Measurements from ENCODE around the gene MRPL28.
A peak's percentile ranks its signal among the peaks of the same experiment; 100 is the strongest.
"Not testable (repeated sequence)": the region's sequence is repeated elsewhere in the genome, so short reads cannot be mapped to it uniquely, and the experiment has no call there.

The MRPL28 gene

GRCh38 chr16:359067-359763, 11.1 kb downstream of the MRPL28 start:
- DNase-seq: no peak

- DNase-seq: no peak
Observed at GRCh38 chr16:356741-357140, 13.6 kb downstream of the MRPL28 start.

- no peak for DNase-seq
Observed at GRCh38 chr16:354971-355461, 15.3 kb downstream of the MRPL28 start.

GRCh38 chr16:354291-354881, 16.0 kb downstream of the MRPL28 start:
- DNase-seq: no peak

DNA sequence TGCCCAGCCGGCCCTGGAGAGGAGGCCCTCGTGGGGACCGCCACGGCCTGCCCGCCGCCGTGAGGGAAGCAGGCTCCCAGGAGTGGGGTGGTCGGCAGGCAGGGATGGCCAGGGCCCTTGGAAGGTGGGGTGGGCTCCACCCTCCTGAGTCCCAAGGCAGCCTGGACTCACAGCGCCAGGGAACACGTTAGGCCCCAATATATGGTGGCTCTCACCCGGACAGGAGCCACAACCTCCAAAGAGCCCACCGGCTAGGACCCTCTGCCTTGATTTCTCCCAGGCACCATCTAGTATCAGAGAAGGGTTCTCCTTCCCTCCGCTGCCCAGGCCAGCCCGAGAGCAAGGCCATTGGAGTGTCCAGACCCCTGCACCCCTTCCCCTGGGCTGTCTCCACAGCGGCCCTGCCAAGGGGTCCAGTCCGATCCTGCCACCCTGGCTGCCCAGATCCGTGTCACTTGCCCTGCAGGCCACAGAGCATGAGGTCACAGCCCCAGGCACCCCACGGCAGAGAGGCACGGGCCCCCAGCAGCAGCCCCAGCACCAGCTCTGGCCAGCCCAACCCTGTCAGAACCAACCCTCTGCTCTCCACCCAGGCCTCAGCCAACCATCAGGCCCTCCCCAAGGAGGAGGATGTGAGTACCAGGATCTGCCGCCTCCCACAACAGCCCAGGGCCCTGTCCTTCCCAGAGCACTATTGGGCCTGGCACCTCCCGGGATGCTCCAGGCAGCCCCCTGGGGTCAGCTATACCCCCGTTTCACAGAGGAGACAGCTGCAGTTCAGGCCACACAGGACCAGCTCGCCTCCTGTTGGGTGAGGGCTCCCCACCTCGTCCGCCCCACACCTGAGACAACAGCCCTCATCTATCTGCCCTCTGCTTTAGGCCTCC, 16.7 kb downstream of the MRPL28 start:
- DNase-seq: no peak

GRCh38 chr16:352547-353403, 17.6 kb downstream of the MRPL28 start, which contains the start of gene AXIN1:
AXIN1 (minus strand) TSS chr16:352723; CDS start chr16:347025, 5,698 bp downstream.
- peak; percentile 100 for DNase-seq

GRCh38 chr16:351804-352520, 18.4 kb downstream of the MRPL28 start:
- peak; percentile 48 for DNase-seq

GRCh38 chr16:350203-350602, 20.1 kb downstream of the MRPL28 start:
- DNase-seq: no peak

GRCh38 chr16:349211-349610, 21.1 kb downstream of the MRPL28 start:
- no peak for DNase-seq

DNA sequence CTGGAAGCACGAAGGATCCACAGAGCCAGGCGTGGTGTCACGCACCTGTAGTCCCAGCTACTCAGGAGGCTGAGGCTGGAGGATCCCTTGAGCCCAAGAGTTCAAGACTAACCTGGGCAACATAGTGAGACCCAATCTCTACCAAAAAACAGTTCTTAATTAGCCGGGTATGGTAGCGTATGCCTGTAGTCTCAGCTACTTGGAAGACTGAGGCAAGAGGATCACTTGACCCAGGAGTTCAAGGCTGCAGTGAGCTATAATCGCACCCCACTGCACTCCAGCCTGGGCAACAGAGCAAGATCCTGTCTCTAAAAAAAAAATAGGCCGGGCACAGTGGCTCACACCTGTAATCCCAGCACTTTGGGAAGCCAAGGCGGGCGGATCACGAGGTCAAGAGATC, 21.8 kb downstream of the MRPL28 start:
- DNase-seq: not testable (repeated sequence)

DNA sequence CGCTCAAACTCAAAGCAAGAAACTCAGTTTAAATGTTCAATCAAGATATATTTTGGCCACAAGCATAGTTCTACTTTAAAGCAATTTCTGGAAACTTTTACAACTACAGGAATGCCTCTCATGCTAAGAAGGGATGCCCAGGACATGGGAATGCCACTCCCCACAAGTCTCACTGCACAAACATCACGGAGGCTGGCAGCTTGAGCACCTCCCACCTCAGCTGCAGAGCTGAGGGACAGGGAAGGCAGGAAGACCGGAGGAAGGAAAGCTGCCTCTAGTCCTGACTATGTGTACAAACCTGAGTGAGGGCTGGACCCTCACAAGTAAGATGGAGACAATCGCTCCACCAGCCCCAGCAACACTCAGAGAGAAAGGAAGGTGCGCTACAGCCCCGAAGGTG, 23.1 kb downstream of the MRPL28 start:
- DNase-seq: no peak

GRCh38 chr16:346587-346986, 23.8 kb downstream of the MRPL28 start:
- DNase-seq: no peak

- no peak for DNase-seq
Observed at GRCh38 chr16:345772-346171, 24.6 kb downstream of the MRPL28 start.

DNA sequence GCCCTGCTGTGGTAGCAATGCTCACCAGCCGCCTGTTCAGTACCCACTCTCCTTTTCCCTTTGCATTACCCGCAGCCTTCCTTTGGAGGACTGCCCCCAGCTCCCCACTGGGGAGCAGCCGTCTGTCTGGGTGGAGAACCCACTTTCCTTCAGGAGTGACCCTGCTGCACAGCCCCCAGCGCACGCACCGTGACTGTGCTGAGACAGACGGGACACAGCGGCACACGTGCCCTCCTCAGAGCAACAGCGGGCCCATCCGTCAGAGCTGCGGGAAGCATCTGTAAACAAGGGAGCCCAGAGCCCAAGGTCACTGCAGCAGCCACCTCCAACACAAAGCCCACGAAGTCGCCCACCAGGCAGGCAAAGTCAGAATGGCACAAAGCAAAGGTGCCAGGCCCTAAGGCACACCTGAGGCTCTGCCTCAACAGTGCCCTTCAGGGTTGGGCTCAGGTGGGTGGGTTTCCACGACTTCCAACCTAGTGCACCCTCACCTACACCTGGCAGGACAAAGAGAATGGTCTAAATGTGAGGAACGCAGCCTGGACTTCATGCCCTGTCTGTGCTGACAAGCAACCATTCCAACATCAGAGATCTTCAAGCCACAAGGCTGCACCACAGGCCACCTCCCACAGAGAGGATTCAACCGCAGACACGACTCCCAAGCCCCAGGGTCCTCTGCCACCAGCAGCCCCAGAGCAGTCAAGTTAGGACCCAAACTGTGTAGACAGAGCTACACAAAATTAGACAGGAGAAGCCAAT, 27.7 kb downstream of the MRPL28 start:
- DNase-seq: no peak

GRCh38 chr16:341974-342336, 28.4 kb downstream of the MRPL28 start:
- not testable (repeated sequence) for DNase-seq

- not testable (repeated sequence) for DNase-seq
Observed at GRCh38 chr16:341095-341973, 29.0 kb downstream of the MRPL28 start.

DNA sequence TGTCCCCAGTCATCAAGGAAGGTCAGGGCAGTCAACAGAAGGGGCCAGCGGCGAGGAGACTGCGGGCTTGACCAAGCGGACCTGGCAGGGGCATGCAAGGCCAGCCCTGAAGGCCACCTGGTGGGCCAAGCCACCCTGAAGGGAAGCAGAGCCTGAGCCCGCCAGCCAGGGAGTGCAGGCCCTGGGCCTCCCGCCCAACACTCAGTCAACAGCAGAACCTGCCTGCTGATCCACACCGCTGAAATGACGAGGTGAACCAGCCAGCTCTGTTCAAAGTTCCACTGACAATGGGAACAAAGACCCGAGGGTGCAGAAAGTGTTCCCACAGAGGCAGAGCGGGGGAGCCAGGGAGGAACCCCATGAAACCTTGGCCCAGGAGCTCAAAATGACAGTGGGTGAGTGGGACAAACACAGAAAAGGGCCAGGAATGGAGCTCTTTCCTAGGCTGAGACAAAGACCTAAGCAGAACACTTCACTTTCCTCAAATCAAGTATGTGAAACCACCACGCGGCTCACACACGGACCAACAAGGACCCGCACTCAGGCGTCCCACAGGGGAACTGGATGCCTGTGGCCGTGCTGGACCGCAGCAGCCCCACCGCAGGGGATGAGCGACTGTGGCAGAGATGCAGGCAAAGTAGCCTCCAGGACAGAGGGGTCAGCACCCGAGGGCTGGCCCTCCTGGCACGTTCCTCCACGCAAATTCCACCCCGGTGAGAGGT, 29.8 kb downstream of the MRPL28 start:
- no peak for DNase-seq

DNA sequence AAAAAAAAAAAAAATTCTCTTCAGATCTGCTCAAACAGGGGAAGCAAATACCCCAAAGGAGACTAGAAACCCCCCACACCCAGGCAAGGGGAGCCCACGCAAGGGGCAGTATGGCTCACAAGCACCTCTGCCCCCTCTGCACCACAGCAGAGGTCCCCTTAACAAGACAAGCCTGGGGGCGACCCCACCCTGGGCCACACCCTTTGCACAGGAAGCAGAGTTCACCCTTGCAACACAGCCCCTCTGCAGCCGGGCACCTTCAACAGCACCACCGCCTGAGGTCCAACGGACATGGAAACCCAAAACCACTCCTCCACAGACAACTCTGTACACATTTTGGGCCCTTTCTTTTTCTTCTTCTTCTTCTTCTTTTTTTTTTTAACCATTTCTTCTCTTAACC, 30.7 kb downstream of the MRPL28 start:
- DNase-seq: no peak

DNA sequence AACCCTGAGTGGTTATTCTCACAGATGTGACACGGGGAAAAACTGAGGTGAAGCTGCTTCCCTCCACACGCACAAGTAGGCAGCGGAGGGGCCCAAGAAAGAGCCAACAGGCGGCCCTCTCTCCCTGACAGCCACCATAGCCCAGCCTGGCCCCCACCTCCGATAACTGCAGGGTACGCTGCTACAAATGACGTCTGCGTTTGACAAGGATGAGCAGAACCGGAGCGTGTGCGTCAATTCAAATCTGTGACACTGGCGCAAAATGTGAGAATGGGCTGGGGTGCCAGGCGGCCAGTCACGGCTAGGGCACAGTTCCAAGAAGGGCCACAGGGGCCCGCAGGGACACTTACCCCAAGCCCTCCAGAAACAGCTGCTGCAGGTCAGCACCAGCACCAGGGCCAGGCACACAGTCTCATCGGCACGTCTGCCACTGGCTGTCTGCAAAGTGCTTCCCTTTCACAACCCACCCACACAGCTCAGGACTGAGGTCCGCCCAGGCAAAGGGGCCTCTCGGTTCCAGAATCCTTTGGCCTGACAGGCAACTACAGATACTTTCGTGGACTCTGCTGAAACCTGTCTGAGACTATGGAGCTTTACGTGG, 32.3 kb downstream of the MRPL28 start:
- no peak for DNase-seq

Data from activated CD8-positive, alpha-beta memory T cell treated with anti-CD3 and anti-CD28 coated beads, Interleukin-2, amount 50 U/mL, for 4 hours (primary cell).